C4-2B (cell line): Measurements from ENCODE around the gene RMND1.

Experiments used
- ZFX ChIP-seq: fragments of 450-650 bp; IDR thresholded peaks from 2 replicates; pipeline ENCODE4 v1.6.1; 2017
- TF ChIP-seq, protein P1 (sequence below): fragments of 450-650 bp; conservative IDR thresholded peaks from 2 replicates; pipeline ENCODE4 v1.5.1; 2017; ENCODE audit warnings: mild to moderate bottlenecking

- TF ChIP-seq, protein P1, sequence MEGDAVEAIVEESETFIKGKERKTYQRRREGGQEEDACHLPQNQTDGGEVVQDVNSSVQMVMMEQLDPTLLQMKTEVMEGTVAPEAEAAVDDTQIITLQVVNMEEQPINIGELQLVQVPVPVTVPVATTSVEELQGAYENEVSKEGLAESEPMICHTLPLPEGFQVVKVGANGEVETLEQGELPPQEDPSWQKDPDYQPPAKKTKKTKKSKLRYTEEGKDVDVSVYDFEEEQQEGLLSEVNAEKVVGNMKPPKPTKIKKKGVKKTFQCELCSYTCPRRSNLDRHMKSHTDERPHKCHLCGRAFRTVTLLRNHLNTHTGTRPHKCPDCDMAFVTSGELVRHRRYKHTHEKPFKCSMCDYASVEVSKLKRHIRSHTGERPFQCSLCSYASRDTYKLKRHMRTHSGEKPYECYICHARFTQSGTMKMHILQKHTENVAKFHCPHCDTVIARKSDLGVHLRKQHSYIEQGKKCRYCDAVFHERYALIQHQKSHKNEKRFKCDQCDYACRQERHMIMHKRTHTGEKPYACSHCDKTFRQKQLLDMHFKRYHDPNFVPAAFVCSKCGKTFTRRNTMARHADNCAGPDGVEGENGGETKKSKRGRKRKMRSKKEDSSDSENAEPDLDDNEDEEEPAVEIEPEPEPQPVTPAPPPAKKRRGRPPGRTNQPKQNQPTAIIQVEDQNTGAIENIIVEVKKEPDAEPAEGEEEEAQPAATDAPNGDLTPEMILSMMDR: no peak
- TF ChIP-seq ZFX: no peak
Measured at GRCh38 chr6:151478670-151479069, 26.7 kb upstream of the RMND1 start.
